OCI-LY3 (cell line): ENCODE data around the gene APOA1.

ENCODE experiments used
- CTCF ChIP-seq: fragments of 200-600, 300-600 bp; sonication (generic); IDR thresholded peaks from 2 replicates; pipeline ENCODE4 v1.5.1; 2014; ENCODE audit warnings: antibody characterized with exemption, low read length, low read depth
- EZH2phosphoT487 ChIP-seq: fragments of 200-600 bp; shearing (Covaris generic); IDR thresholded peaks from 2 replicates; pipeline ENCODE4 v1.6.1; 2018; ENCODE audit warnings: antibody characterized with exemption, mixed run types, low read depth

- TF ChIP-seq CTCF (no peak), EZH2phosphoT487 (no peak)
These were observed 19.0 kb upstream of the APOA1 start for GRCh38 chr11:116856423-116856822.
